Measurements from ENCODE around the gene NFE2L3.

DNA sequence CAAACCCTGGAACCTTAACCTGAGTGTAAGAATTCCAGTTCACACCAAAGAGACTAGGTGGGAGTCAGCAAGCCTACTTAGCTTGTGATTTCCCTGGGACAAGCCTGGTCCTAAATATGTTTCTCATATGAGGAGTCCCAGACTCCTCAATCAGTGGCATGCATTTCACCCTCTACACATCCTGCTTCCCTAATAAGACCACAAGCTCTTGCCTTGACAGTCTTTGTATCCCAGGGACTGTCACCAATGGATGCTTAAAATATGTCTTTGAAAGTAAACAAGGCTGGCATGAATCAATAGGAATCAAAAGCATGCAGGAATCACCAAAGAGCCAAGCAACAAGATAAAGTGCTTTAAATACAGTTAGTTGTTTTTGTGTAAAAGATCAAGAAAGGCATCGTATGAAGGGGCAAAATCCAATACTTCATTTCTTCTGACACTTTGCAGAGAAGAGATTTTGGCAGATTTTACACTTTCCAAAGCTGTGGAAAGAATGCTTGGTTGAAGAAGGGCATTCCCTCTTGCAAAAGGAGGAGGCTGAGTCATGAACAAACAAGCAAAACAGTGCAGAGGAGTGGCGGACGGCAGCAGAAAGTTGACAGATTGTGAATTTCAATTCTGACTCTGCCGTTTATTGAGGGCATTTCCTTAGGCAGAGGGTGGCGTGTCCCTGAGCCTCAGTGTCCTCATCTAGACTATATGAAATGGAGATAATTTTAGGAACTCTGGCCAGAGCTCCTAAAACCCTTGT lies 8.5 kb upstream of the NFE2L3 start:
- TF ChIP-seq, protein P1, sequence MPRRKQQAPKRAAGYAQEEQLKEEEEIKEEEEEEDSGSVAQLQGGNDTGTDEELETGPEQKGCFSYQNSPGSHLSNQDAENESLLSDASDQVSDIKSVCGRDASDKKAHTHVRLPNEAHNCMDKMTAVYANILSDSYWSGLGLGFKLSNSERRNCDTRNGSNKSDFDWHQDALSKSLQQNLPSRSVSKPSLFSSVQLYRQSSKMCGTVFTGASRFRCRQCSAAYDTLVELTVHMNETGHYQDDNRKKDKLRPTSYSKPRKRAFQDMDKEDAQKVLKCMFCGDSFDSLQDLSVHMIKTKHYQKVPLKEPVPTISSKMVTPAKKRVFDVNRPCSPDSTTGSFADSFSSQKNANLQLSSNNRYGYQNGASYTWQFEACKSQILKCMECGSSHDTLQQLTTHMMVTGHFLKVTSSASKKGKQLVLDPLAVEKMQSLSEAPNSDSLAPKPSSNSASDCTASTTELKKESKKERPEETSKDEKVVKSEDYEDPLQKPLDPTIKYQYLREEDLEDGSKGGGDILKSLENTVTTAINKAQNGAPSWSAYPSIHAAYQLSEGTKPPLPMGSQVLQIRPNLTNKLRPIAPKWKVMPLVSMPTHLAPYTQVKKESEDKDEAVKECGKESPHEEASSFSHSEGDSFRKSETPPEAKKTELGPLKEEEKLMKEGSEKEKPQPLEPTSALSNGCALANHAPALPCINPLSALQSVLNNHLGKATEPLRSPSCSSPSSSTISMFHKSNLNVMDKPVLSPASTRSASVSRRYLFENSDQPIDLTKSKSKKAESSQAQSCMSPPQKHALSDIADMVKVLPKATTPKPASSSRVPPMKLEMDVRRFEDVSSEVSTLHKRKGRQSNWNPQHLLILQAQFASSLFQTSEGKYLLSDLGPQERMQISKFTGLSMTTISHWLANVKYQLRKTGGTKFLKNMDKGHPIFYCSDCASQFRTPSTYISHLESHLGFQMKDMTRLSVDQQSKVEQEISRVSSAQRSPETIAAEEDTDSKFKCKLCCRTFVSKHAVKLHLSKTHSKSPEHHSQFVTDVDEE (CRISPR knock-in tag; IDR thresholded peaks at IDR 0.05), result no peak
- no peak for TF ChIP-seq ISL1 (CRISPR knock-in tag; IDR thresholded peaks at IDR 0.05)
- no peak for TF ChIP-seq ZFP3 (CRISPR knock-in tag; IDR thresholded peaks at IDR 0.05)
- TF ChIP-seq, protein P2, sequence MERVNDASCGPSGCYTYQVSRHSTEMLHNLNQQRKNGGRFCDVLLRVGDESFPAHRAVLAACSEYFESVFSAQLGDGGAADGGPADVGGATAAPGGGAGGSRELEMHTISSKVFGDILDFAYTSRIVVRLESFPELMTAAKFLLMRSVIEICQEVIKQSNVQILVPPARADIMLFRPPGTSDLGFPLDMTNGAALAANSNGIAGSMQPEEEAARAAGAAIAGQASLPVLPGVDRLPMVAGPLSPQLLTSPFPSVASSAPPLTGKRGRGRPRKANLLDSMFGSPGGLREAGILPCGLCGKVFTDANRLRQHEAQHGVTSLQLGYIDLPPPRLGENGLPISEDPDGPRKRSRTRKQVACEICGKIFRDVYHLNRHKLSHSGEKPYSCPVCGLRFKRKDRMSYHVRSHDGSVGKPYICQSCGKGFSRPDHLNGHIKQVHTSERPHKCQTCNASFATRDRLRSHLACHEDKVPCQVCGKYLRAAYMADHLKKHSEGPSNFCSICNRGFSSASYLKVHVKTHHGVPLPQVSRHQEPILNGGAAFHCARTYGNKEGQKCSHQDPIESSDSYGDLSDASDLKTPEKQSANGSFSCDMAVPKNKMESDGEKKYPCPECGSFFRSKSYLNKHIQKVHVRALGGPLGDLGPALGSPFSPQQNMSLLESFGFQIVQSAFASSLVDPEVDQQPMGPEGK (CRISPR knock-in tag; IDR thresholded peaks at IDR 0.05; ENCODE audit: borderline replicate concordance), result no peak
- TF ChIP-seq CSDC2 (CRISPR knock-in tag; IDR thresholded peaks at IDR 0.05), result no peak
- TF ChIP-seq, protein P3, sequence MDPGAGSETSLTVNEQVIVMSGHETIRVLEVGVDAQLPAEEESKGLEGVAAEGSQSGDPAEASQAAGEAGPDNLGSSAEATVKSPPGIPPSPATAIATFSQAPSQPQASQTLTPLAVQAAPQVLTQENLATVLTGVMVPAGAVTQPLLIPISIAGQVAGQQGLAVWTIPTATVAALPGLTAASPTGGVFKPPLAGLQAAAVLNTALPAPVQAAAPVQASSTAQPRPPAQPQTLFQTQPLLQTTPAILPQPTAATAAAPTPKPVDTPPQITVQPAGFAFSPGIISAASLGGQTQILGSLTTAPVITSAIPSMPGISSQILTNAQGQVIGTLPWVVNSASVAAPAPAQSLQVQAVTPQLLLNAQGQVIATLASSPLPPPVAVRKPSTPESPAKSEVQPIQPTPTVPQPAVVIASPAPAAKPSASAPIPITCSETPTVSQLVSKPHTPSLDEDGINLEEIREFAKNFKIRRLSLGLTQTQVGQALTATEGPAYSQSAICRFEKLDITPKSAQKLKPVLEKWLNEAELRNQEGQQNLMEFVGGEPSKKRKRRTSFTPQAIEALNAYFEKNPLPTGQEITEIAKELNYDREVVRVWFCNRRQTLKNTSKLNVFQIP (CRISPR knock-in tag; IDR thresholded peaks at IDR 0.05; ENCODE audit: borderline replicate concordance, low read depth), result no peak
- TF ChIP-seq TCF4 (CRISPR knock-in tag; IDR thresholded peaks at IDR 0.05; ENCODE audit: borderline replicate concordance), result no peak
- TF ChIP-seq ARNTL (CRISPR knock-in tag; IDR thresholded peaks at IDR 0.05; ENCODE audit: borderline replicate concordance, low read depth), result no peak
- no peak for TF ChIP-seq CREB5 (CRISPR knock-in tag; IDR thresholded peaks at IDR 0.05; ENCODE audit: low read depth)
- TF ChIP-seq ZNF8 (CRISPR knock-in tag; IDR thresholded peaks at IDR 0.05), result no peak
- no peak for TF ChIP-seq BACH2 (CRISPR knock-in tag; IDR thresholded peaks at IDR 0.05; ENCODE audit: borderline replicate concordance)
- TF ChIP-seq ZNF70 (CRISPR knock-in tag; IDR thresholded peaks at IDR 0.05), result no peak
- TF ChIP-seq SNAI2 (CRISPR knock-in tag; IDR thresholded peaks at IDR 0.05), result no peak

Data from SK-N-SH treated with all-trans-retinoic acid at 6 μM for 48 hours (cell line).